Brain microvascular endothelial cell (primary cell): ENCODE data around the gene RSRP1.

Experiments
- DNase-seq: peaks from one replicate; pipeline ENCODE4 v3.0.0-alpha.2; 2020
- H3K27ac ChIP-seq: fragments of 250-450 bp; sonication (Bioruptor Pico); 2 replicates; pipeline ENCODE4 v1.5.1; 2020; ENCODE audit warnings: mild to moderate bottlenecking, moderate library complexity
- H3K27me3 ChIP-seq: fragments of 250-450 bp; sonication (Bioruptor Pico); replicated peaks from 2 replicates; pipeline ENCODE4 v1.5.1; 2020; ENCODE audit warnings: mild to moderate bottlenecking
- H3K36me3 ChIP-seq: fragments of 250-450 bp; sonication (Bioruptor Pico); replicated peaks from 2 replicates; pipeline ENCODE4 v1.5.1; 2020; ENCODE audit warnings: mild to moderate bottlenecking
- H3K4me3 ChIP-seq: 2 replicates; pipeline ENCODE4 v1.5.1; 2011; ENCODE audit warnings: low read depth, mild to moderate bottlenecking, control low read depth, low read length, moderate library complexity
- CTCF ChIP-seq: IDR thresholded peaks from 2 replicates; pipeline ENCODE4 v1.5.1; 2011; ENCODE audit warnings: low read depth, mild to moderate bottlenecking, moderate library complexity, low read length, control low read depth, inconsistent platforms; ENCODE audit errors: missing control alignments
- in situ Hi-C: cut with HindIII; loops from 2 replicates; pipeline ENCODE4 v1.10.0; 2017; ENCODE audit warnings: low sequenced_read_pairs, low pct_ligation_motif_present

RSRP1 gene

DNA sequence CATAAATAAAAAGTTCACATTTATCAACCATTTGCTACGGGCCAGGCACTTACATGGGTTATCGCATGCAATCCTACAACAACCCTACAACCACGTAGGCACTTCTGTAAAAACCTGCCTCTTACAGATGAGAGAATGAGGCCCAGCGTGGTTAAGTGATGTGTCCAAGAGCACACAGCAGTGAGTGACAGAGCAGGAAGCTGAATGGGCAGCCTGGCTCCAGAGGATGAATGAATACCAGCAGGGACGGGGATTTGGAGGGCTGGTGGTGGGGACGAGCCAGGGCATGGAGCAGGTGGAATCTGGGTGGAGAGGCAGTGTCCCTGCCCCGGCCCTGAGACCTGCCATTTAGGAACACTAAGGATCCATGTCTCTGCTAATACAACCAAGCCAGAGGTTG is 50.4 kb downstream of the RSRP1 start:
- H3K27ac ChIP-seq = no peak overlapping the region
- H3K27me3 ChIP-seq = peaks cover 5% of the 10 kb centered on the region
- in situ Hi-C loops = no loop called here
- no peaks in the 10 kb centered on the region for H3K36me3 ChIP-seq
- TF ChIP-seq CTCF = no peak
- DNase-seq = no peak
- H3K4me3 ChIP-seq = no peak overlapping the region

DNA sequence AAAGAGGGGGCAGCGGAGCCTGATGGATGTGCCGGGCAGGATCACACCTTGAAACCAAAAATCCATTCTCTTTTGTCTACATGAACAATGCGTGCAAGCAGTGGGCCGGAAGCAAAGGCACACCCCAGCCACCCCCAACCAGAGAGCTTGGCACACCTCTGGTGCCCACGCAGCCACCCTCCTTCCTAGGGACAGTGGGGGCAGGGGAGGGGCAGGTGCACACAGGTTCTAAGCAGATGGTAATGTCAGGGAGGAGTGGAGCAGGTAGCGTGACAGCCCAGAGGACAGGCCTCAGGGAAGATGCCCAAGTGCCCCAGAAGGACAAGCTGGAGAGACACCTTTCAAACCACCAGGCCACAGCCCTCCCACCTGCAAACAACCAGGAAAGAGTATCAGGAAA is 51.4 kb downstream of the RSRP1 start:
- TF ChIP-seq CTCF = no peak
- peaks cover 5% of the 10 kb centered on the region for H3K27me3 ChIP-seq
- no peak overlapping the region for H3K27ac ChIP-seq
- no peaks in the 10 kb centered on the region for H3K36me3 ChIP-seq
- no peak overlapping the region for H3K4me3 ChIP-seq
- in situ Hi-C loops = no loop called here
- no peak for DNase-seq

- Histone ChIP-seq H3K27ac (no peak overlapping the region), H3K4me3 (no peak overlapping the region), H3K27me3 (peaks cover 5% of the 10 kb centered on the region), H3K36me3 (no peaks in the 10 kb centered on the region)
- no peak for TF ChIP-seq CTCF
- in situ Hi-C loops = no loop called here
- DNase-seq = no peak
Observed at GRCh38 chr1:25194572-25195020, 52.7 kb downstream of the RSRP1 start.

DNA sequence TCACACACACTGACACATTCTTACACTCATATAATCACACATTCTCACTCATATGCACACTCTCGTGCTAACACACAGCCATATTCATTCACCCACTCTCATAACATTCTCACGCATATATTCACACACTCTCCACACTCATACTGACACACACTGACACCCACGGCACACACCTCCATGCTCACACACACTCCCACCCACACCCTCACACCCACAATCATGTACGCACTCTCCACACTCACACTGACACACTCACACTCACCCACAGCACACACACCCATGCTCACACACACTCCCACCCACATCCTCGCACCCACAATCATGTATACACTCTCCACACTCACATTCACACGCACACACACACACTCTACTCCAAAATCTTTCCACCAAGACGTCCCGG is 53.2 kb downstream of the RSRP1 start:
- no peak overlapping the region for H3K27ac ChIP-seq
- TF ChIP-seq CTCF = no peak
- peaks cover 5% of the 10 kb centered on the region for H3K27me3 ChIP-seq
- H3K4me3 ChIP-seq = no peak overlapping the region
- H3K36me3 ChIP-seq = no peaks in the 10 kb centered on the region
- in situ Hi-C loops = no loop called here
- DNase-seq = no peak

- no peak for DNase-seq
- H3K36me3 ChIP-seq = no peaks in the 10 kb centered on the region
- TF ChIP-seq CTCF = no peak
- peaks cover 5% of the 10 kb centered on the region for H3K27me3 ChIP-seq
- H3K4me3 ChIP-seq = no peak overlapping the region
- in situ Hi-C loops = no loop called here
- no peak overlapping the region for H3K27ac ChIP-seq
Observed at GRCh38 chr1:25193229-25193628, 54.0 kb downstream of the RSRP1 start.
